HG03457 (cell line): Measurements from ENCODE around the gene UACA.

Source experiments
- ATAC-seq: cut with Tn5 transposase; IDR thresholded peaks from one replicate; pipeline ENCODE4 v1.9.1; 2021; ENCODE audit warnings: moderate number of reproducible peaks; ENCODE audit not compliant: unreplicated experiment

UACA gene

DNA sequence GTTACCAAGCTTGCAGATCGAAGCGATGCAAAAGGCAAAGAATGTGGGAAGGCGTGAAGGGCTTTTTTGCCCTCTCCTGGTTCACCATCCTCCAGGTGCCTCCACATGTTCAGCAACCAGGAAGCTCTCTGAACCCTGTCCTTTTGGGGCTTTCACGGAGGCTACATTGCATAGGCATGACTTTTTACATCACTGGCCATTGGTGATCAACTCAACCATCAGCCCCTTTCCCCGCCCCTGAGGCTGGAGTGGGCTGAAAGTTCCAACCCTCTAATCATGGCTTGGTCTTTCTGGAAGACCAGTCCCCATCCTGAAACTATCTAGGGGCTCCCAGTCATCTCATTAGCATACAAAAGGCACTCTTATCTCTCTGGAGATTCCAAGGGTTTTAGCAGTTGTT lies 52.6 kb downstream of the UACA start:
- ATAC-seq = no peak

GRCh38 chr15:70708839-70709238 lies 54.5 kb downstream of the UACA start:
- ATAC-seq = no peak

GRCh38 chr15:70707686-70708300 lies 55.6 kb downstream of the UACA start:
- ATAC-seq = no peak

GRCh38 chr15:70704731-70705130 lies 58.6 kb downstream of the UACA start:
- no peak for ATAC-seq

DNA sequence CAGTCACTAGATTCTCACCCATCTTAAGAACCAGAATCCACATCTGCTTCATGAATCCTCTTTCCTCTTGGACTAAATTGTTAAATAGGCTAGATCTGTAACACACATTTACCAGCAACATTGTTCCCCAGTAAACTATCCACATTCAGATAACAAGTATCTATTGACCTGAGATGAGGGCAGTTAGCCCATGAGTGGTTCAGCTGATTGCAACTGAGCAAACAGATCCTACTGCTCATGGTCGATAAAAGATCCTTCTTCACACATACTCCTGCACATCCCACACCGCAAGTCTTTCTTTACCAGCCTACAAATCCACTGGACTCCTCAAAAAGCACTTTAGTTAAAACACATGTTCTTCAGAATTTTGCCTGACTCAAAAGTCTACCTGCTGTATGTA lies 59.2 kb downstream of the UACA start:
- no peak for ATAC-seq

DNA sequence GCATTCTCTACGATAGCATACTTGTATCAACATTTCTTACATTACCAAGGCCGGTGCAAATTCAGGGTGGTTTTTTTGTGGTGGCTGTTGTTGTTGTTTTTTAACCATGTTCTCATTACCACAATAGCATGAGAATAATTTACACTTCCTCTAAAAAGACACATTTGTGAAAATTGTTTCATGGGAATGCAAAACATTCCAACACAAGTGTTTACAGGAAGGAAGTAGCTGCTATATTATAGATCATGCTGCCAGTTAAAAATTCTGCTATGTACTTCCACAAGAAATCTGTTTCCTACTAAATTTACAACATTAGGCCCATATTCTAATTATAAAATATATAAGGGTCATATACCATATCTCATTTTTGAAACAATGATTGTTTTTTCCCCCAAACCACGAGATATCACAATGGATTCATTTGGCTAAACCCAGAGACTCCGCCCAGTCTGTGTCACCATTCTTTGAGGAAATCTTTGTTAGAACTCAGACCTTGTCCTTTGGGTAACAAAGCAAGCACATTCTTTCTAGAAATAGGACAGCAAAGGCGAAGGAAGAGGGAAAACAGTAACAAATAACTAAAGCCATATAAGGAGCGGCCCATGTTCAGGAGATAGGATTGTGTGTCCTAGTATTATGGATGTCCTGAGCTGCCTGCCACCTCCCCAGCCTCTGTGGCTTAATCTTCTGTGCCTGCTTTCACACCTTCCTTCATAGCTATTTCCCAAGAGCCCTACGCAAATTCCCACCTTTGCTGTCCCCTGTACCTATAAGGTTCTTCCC lies 60.1 kb downstream of the UACA start:
- ATAC-seq = no peak

GRCh38 chr15:70702584-70702983 lies 60.8 kb downstream of the UACA start:
- no peak for ATAC-seq

DNA sequence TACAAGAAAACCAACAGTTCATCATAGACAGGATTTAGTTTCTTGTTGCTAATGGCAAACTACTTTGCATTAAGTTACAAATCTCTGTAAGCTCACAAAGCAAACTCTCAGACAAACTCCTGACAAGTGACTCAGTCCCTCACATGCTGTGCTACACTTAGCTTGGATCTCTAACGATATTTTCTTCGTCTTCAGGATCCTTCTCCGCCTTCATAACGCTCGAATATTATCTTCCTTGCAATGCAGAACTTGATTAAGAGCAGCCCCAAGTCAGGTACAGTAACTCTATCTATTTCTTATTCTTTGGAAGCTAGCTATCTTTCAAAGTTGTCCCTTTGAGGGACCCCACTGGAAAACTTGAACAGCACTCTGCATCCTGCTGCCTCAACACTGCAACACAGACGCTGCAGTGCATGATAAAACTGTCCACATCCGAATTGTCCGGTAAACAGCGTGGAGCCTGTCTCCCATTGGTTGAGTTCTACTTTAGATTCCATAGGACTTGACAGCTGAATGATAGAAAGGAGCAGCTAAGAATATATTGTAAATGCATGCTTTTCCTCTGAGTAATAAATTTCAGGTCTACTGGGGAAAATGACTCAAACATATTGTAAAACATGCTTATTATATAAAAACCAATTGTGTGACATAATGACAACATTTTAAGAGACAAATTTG lies 61.3 kb downstream of the UACA start:
- ATAC-seq = no peak

- no peak for ATAC-seq
These were observed 62.2 kb downstream of the UACA start for GRCh38 chr15:70701171-70701570.

- ATAC-seq = no peak
These were observed 63.5 kb downstream of the UACA start for GRCh38 chr15:70699890-70700289.

- ATAC-seq = no peak
These were observed 64.4 kb downstream of the UACA start for GRCh38 chr15:70698836-70699390.

DNA sequence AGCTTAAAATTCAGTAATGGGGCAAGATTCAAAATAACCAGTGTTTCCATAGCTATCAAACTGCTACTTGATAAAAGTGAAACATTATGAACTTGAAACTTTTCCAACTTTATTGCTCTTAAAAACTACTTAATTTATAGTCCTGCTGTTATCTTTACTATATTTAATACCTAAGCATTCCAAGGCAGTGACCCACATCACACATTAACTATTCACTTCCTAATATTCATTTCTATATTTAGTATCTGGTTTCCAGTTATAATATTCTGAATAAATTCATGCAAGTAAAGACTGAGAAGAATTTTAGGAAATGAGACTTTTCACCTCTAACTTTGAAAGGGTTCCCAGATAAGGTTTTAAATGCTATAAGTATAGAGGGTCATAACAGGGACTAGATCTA lies 64.9 kb downstream of the UACA start:
- no peak for ATAC-seq

DNA sequence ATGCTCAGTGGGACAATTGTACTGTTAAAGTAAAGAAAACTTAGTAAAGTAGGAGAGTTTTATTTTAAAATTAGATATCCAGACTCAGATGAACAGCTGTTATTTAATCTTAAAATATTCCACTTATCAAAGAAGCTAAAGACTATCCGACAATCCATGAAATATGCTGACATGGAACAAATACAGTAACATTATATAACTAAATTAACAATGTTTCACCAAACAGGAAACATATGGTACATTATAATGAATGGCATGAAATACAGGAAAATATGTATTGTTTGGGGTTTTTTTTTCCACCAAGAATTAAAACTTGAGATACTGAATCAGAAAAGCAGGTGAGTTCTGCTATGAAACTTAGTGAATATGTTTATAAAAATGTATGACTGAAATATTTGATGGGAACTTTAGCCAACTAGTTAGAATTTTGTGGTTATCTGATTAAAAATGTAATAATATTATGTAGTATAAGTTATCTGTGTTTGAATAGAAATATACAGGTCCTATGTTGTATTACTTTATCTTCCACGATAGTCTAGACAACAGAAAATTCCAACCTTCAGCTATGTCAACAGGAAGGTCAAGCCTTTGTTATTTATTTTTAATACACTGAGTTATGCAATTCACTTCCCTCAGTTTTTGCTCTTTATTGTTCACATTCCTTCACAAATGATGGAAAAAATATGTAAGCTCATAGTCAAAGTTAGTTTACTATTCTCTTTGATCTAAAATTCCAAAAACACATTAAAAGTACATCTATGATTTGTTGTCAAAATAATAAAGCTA lies 72.7 kb downstream of the UACA start:
- ATAC-seq = no peak

- no peak for ATAC-seq
These were observed 73.3 kb downstream of the UACA start for GRCh38 chr15:70690021-70690420.

DNA sequence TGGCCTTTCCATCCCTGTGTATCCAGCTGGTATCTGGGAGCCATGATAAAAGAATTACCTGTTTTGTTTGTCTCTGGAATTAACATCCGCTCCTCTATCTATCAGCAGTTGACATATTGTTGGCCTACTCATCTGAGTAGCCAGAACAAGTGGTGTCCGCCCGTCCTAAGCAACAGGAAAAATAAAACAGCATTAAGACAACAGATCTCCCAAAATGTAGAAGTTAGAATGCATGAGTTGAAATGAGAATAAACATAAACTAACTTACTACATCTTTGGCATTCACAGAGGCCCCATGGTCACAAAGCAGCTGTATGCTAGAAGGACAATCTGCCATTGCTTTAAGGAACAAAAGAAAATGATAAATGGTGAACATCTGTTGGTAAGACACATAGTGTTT lies 75.9 kb downstream of the UACA start:
- no peak for ATAC-seq

DNA sequence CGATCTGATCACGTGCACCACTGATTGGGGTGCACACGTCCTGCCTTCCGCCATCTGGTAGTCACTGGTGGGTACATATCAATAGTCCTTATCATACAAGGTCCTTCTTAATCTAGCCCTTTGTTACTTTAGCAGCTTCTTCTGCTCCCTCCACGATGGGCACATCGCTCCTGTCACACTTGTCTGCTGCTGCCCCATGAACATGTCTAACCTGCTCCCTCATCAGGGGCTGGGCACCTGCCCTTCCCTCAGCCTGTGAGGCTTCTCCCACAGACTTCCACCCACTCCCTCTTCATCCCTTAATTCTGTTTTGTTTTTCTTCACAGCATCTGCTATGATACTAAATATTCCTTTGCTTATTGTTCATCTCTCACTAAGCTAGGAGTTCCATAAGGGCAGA lies 82.5 kb downstream of the UACA start:
- no peak for ATAC-seq

DNA sequence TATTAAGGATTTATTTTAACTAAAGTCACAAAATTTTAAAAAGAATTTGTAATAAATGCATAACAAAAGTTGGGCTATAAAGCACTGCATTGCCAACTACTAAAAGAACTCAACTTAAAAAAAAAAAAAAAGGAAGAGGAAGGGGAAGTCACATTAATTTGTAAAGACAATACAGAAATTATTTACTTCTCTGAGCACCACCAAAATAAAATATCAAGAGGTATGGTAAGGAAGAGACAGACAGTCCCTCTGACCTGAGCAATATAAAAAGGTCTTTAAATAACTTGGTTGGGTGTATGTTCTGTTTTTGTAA lies 83.5 kb downstream of the UACA start:
- ATAC-seq = no peak

GRCh38 chr15:70672081-70672480 lies 91.3 kb downstream of the UACA start:
- ATAC-seq = no peak

DNA sequence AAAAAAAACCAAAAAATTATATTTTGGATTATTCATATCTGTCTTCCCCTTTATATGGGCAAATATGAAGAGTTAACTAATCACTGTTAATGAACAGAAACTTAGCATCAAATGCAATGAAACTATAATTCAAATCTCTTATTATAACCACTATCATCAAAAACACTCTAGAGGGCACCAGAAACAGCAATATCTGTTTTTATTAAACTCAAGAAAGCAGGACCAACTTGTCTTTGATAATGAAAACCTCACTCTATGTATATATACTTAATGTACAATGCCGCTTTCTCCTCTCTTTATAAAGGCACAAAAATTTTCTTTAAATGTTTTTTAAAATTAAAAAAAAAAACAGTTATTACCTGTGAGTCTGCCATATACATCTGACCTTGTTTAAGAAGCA lies 92.7 kb downstream of the UACA start:
- ATAC-seq = no peak

- ATAC-seq = no peak
These were observed 93.2 kb downstream of the UACA start for GRCh38 chr15:70669966-70670658.
